Spleen (tissue), 11 donors: ENCODE data around the gene SPATS2L. TPM values are rescaled to one million over a fixed set of nuclear protein-coding genes. Genes with fewer than 3 reads are reported as not detected.

Experiments used
- DNase-seq: peaks from one replicate; pipeline ENCODE4 v3.0.0-alpha.2; 2020
- H3K27ac ChIP-seq, 8 donors: fragments of 200-600 bp; sonication (generic) in 7 of 8; 1 replicate in 4 of 8; 2 replicates in 4 of 8; pipeline versions ENCODE4 v1.5.0 to v1.8.0; 2016 to 2021; ENCODE audit warnings: inconsistent platforms in 4 of 8, mild to moderate bottlenecking in 4 of 8, moderate library complexity in 1 of 8
- H3K27me3 ChIP-seq, 7 donors: fragments of 200-600 bp; sonication (generic) in 6 of 7; replicated peaks in 1 of 7; 1 replicate in 4 of 7; 2 replicates in 3 of 7; pipeline versions ENCODE4 v1.5.0 to v1.8.0; 2016 to 2021; ENCODE audit warnings: inconsistent platforms in 3 of 7, mild to moderate bottlenecking in 1 of 7
- H3K36me3 ChIP-seq, 6 donors: fragments of 200-600 bp; sonication (generic) in 5 of 6; 1 replicate in 4 of 6; 2 replicates in 2 of 6; pipeline versions ENCODE4 v1.5.0 to v1.8.0; 2016 to 2021; ENCODE audit warnings: inconsistent platforms in 2 of 6
- H3K4me1 ChIP-seq, 6 donors: fragments of 200-600 bp; sonication (generic) in 5 of 6; 1 replicate in 3 of 6; 2 replicates in 3 of 6; pipeline versions ENCODE4 v1.5.0 to v1.8.0; 2016 to 2021; ENCODE audit warnings: inconsistent platforms in 3 of 6
- H3K4me3 ChIP-seq, 8 donors: fragments of 200-600 bp; sonication (generic) in 7 of 8; 1 replicate in 4 of 8; 2 replicates in 4 of 8; pipeline versions ENCODE4 v1.5.0 to v1.8.0; 2016 to 2021; ENCODE audit warnings: inconsistent platforms in 4 of 8, mild to moderate bottlenecking in 4 of 8, moderate library complexity in 2 of 8
- H3K9me3 ChIP-seq, 8 donors: fragments of 200-600 bp; sonication (generic) in 7 of 8; 1 replicate in 4 of 8; 2 replicates in 4 of 8; pipeline versions ENCODE4 v1.5.0 to v1.8.0; 2016 to 2021; ENCODE audit warnings: inconsistent platforms in 4 of 8
- POLR2A ChIP-seq, 3 donors: fragments of 450-650 bp; IDR thresholded peaks; one replicate each; pipeline ENCODE4 v1.5.1; 2017; ENCODE audit warnings: antibody characterized with exemption in 3 of 3, mild to moderate bottlenecking in 1 of 3
- POLR2AphosphoS5 ChIP-seq, 3 donors: sonication (generic); formaldehyde crosslinking; IDR thresholded peaks; one replicate each; pipeline ENCODE4 v1.5.1; 2017; ENCODE audit warnings: antibody characterized with exemption in 3 of 3
- WGBS, 5 donors: extraction: QIAGEN DNeasy Blood & Tissue Kit in 3 of 5; methylation state at CpG; one replicate each; pipeline versions ENCODE4 v1.1.5 to v1.1.7; 2013 to 2018; 5-methylcytosine and 5-hydroxymethylcytosine counted together
- intact Hi-C: fragments of 100-400 bp; cut with DNase I; formaldehyde crosslinking; loops from one replicate; pipeline ENCODE4 v1.15.0; 2023; ENCODE audit warnings: low total_unique reads
- polyA plus RNA-seq, 3 donors: library from polyadenylated mRNA; stranded (reverse); fragments of 200-250 nt; gene quantifications; one replicate each; pipeline ENCODE4 v1.2.1, GENCODE V29; 2013
- total RNA-seq, 7 donors: library from RNA; depleted of rRNA in 3 of 7; stranded (reverse); fragments of >200 nt in 3 of 7; fragmentation: NEBNext Ultra II Directional in 4 of 7; extraction: Animal tissue kit (Norgen Biotek cat#: 25700) in 4 of 7; gene quantifications; one replicate each; pipeline versions ENCODE4 v1.1.0 to v1.2.1, GENCODE V29; 2016 to 2021
- TF ChIP-seq, protein P1 (sequence below), 11 experiments: fragments of 200-600 bp in 7 of 11; fragments of 450-650 bp in 4 of 11; sonication (generic) in 4 of 11; IDR thresholded peaks in 8 of 11; conservative IDR thresholded peaks in 3 of 11; 1 replicate in 7 of 11; 2 replicates in 4 of 11; pipeline versions ENCODE4 v1.4.0 to v1.8.0; 2016 to 2021; ENCODE audit warnings: antibody characterized with exemption in 11 of 11, inconsistent platforms in 4 of 11, mild to moderate bottlenecking in 1 of 11
- donor health status: healthy with polysubstance abuse.
- donor health status: DM: no; HTN: no; CAD: no; lungs with moderate emphysema.
- donor health status: DM: no; HTN: no; CAD: no.
- donor health status: Bipolar disorder and iron deficiency.
- donor health status: healthy.
- donor health status: DM: no; HTN: no; CAD: no.
- donor health status: DM: yes; HTN: yes; CAD: no.

The SPATS2L gene
- total and polyA plus RNA-seq, 10 donors: 9.5 to 84.7 (median 57.2) TPM

DNA sequence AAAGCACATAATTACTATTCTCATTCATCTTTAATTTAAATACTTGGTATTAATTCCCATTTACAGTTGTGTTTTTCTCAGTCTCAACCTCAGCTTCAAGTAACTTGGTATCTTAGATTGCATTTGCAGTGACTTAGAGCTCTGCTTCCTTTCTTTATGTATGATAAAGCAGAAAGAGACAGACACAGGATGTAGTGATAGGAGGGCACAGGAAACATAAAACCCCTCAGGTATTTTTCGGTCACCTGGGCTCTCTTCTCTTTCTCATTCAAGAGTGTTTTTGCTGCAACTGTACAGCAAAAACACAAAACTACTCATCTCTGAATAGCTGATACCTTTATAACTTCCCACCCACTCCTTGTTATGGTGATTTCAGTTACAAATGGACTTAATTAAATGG is 120.3 kb downstream of the SPATS2L start:
- intact Hi-C loops: no loop called here
- Histone ChIP-seq H3K9me3 (no peaks in the 10 kb centered on the region), H3K27ac (no peak overlapping the region), H3K36me3 (peaks cover 0 to 20% (median 0%) of the 10 kb centered on the region in 6 donors), H3K4me1 (no peaks in the 10 kb centered on the region), H3K4me3 (no peak overlapping the region), H3K27me3 (no peaks in the 10 kb centered on the region)
- DNase-seq: no peak
- TF ChIP-seq POLR2A (IDR thresholded peaks at IDR 0.05): no peak
- no peak for TF ChIP-seq POLR2AphosphoS5 (IDR thresholded peaks at IDR 0.05)
- TF ChIP-seq, protein P1, sequence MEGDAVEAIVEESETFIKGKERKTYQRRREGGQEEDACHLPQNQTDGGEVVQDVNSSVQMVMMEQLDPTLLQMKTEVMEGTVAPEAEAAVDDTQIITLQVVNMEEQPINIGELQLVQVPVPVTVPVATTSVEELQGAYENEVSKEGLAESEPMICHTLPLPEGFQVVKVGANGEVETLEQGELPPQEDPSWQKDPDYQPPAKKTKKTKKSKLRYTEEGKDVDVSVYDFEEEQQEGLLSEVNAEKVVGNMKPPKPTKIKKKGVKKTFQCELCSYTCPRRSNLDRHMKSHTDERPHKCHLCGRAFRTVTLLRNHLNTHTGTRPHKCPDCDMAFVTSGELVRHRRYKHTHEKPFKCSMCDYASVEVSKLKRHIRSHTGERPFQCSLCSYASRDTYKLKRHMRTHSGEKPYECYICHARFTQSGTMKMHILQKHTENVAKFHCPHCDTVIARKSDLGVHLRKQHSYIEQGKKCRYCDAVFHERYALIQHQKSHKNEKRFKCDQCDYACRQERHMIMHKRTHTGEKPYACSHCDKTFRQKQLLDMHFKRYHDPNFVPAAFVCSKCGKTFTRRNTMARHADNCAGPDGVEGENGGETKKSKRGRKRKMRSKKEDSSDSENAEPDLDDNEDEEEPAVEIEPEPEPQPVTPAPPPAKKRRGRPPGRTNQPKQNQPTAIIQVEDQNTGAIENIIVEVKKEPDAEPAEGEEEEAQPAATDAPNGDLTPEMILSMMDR (IDR thresholded peaks at IDR 0.05 in 8 of 11, conservative IDR thresholded peaks at IDR 0.05 in 3 of 11): no peak
- 22 to 53% (median 39%) methylated on average over 1 of the region's 1 CpG for WGBS, 5 donors

DNA sequence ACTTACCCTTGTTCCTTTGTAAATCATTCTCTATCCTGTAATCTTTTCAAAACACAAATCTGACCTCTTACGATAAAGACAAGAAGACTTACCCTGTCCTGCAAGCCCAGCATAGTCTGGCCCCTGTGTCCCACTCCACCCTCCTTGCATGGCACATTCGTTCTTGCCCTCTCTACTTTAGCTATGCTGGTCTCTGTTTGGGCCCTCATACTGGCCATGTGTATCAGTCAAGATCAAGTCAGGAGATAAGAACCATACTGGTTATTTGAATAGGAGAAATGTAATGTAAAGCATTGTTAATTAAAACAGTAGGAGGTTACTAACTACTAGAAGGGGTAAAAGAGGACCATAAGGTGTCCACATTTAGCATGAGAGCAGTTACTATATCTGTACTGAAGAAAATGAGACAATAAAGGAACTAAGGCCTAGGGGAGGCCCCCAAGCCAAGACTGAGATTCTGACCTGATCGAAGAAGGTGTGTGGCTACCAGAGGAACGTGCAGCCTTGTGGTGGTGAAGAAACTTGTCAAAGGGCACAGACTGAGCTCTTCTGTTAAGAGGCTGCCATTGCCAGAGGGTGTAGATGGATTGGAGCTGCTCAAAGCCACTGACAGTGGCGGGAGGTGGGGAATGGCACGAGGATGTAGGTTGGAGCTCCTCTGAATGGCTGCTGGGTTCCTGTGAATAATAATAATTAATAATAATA is 122.6 kb downstream of the SPATS2L start:
- Histone ChIP-seq H3K4me3 (no peak overlapping the region), H3K36me3 (peaks cover 0 to 6% (median 0%) of the 10 kb centered on the region in 6 donors), H3K27ac (no peak overlapping the region), H3K4me1 (no peaks in the 10 kb centered on the region), H3K27me3 (no peaks in the 10 kb centered on the region), H3K9me3 (no peaks in the 10 kb centered on the region)
- no peak for DNase-seq
- TF ChIP-seq POLR2AphosphoS5 (IDR thresholded peaks at IDR 0.05) (no peak), POLR2A (IDR thresholded peaks at IDR 0.05) (no peak)
- TF ChIP-seq, protein P1 (IDR thresholded peaks at IDR 0.05 in 8 of 11, conservative IDR thresholded peaks at IDR 0.05 in 3 of 11): no peak
- intact Hi-C loops: no loop called here
- WGBS, 5 donors: 83 to 94% (median 89%) methylated on average over 6 of the region's 6 CpGs

DNA sequence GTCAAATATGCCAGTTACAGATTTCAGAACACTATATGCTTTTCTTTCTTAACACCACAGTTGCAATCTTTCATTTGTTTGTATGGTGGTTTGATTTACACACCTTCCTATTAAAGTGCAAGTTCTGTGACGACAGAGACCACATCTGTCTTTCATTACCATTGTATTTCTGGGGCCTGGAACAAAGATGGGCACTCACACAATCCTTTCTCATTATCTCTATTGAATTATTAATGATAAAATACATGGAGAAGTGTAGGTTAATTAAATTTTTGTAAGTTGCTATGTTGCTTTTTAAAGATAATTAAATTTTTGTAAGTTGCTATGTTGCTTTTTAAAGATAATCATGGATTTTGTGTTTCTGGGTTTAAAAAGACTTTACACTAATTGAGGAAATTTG is 123.5 kb downstream of the SPATS2L start:
- DNase-seq: no peak
- Histone ChIP-seq H3K4me3 (no peak overlapping the region), H3K4me1 (no peaks in the 10 kb centered on the region), H3K27me3 (no peaks in the 10 kb centered on the region), H3K36me3 (no peaks in the 10 kb centered on the region), H3K27ac (no peak overlapping the region), H3K9me3 (no peaks in the 10 kb centered on the region)
- TF ChIP-seq, protein P1 (IDR thresholded peaks at IDR 0.05 in 8 of 11, conservative IDR thresholded peaks at IDR 0.05 in 3 of 11): no peak
- TF ChIP-seq POLR2A (IDR thresholded peaks at IDR 0.05) (no peak), POLR2AphosphoS5 (IDR thresholded peaks at IDR 0.05) (no peak)
- WGBS, 5 donors: 79 to 98% (median 89%) methylated on average over 1 of the region's 1 CpG
- intact Hi-C loops: no loop called here

DNA sequence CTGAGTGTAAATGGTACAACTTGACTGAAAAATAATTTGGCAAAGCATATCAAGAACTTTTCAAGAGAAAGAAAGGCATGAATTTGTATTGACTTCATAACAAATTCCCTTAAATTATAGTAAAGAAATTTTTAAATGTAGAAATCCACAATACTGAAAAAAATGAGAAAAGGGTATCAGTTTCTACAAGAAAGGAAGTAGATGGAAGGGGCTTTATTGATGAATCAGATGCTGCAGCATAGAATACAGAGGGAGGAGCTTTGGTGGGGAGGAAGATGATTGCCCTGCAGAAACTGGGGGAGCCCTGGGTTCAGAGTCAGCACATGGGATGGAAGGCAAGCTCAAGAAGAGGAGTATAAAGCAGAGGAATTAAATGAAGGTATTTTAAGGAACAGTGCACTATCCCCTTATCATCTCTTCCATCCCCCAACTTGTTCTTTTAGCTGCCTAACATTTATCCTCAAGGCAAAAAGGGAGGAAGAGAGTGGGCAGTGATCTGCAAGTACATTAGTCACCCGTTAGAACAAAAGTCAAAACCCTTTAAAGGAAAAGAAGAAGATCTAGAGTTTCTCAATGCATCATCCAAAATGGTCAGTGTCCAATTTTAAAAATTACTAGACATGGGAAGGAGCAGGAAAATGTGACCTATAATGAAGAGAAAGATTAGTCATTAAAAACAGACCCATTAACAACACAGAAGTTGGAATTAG is 125.7 kb downstream of the SPATS2L start:
- no peaks in the 10 kb centered on the region for H3K4me1 ChIP-seq
- no peak overlapping the region for H3K4me3 ChIP-seq
- no peaks in the 10 kb centered on the region for H3K36me3 ChIP-seq
- no peak for DNase-seq
- WGBS, 5 donors: 82 to 90% (median 87%) methylated on average over 1 of the region's 1 CpG
- no peak overlapping the region for H3K27ac ChIP-seq
- no peaks in the 10 kb centered on the region for H3K27me3 ChIP-seq
- intact Hi-C loops: no loop called here
- no peak for TF ChIP-seq POLR2A (IDR thresholded peaks at IDR 0.05)
- no peak for TF ChIP-seq POLR2AphosphoS5 (IDR thresholded peaks at IDR 0.05)
- TF ChIP-seq, protein P1 (IDR thresholded peaks at IDR 0.05 in 8 of 11, conservative IDR thresholded peaks at IDR 0.05 in 3 of 11): no peak
- H3K9me3 ChIP-seq: no peaks in the 10 kb centered on the region
